Ascending aorta (tissue), 2 donors: ENCODE results near the gene ZNF555. TPM values are rescaled to one million over a fixed set of nuclear protein-coding genes. Genes with fewer than 3 reads are reported as not detected.

Experiments
- DNase-seq, 2 donors: peaks; one replicate each; pipeline ENCODE4 v3.0.0-alpha.2; 2019; ENCODE audit warnings: low spot score in 2 of 2
- H3K27ac ChIP-seq, 2 donors: fragments of 200-600 bp; sonication (generic); one replicate each; pipeline ENCODE4 v1.5.1; 2016 to 2017; ENCODE audit warnings: mild to moderate bottlenecking in 1 of 2
- H3K27me3 ChIP-seq: fragments of 200-600 bp; sonication (generic); one replicate; pipeline ENCODE4 v1.5.1; 2017
- H3K36me3 ChIP-seq, 2 donors: fragments of 200-600 bp; sonication (generic); one replicate each; pipeline ENCODE4 v1.5.1; 2016
- H3K4me1 ChIP-seq, 2 donors: fragments of 200-600 bp; sonication (generic); one replicate each; pipeline ENCODE4 v1.5.1; 2016 to 2017; ENCODE audit warnings: mild to moderate bottlenecking in 1 of 2
- H3K4me3 ChIP-seq, 2 donors: fragments of 200-600 bp; sonication (generic); one replicate each; pipeline ENCODE4 v1.5.1; 2016 to 2017; ENCODE audit warnings: mild to moderate bottlenecking in 1 of 2
- H3K9me3 ChIP-seq, 2 donors: fragments of 200-600 bp; sonication (generic); one replicate each; pipeline ENCODE4 v1.5.1; 2016
- intact Hi-C: fragments of 100-400 bp; cut with DNase I; formaldehyde crosslinking; loops from one replicate; pipeline ENCODE4 v1.15.1; 2023
- total RNA-seq: library from RNA; depleted of rRNA; stranded (reverse); fragments of >200 nt; gene quantifications from one replicate; pipeline ENCODE4 v1.1.0, GENCODE V29; 2016
- TF ChIP-seq, protein P1 (sequence below), 3 experiments: fragments of 200-600 bp in 2 of 3; fragments of 450-650 bp in 1 of 3; sonication (generic) in 2 of 3; IDR thresholded peaks; one replicate each; pipeline ENCODE4 v1.5.1; 2016 to 2019; ENCODE audit warnings: antibody characterized with exemption in 3 of 3, mild to moderate bottlenecking in 1 of 3, moderate library complexity in 1 of 3

The ZNF555 gene
- total RNA-seq, 1 donor from 2014 or later = 6.8 TPM

DNA sequence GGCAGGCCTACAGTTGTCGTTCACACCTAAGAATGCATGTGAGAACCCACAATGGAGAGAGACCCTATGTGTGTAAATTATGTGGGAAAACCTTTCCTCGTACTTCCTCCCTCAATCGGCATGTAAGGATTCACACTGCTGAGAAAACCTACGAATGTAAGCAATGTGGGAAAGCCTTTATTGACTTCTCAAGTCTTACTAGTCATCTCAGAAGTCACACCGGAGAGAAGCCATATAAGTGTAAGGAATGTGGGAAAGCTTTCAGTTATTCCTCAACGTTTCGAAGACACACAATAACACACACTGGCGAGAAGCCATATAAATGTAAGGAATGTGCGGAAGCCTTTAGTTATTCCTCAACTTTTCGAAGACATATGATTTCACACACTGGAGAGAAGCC is 11.3 kb downstream of the ZNF555 start:
- Histone ChIP-seq H3K27ac (no peak overlapping the region), H3K4me1 (no peaks in the 10 kb centered on the region), H3K27me3 (no peaks in the 10 kb centered on the region), H3K4me3 (peak overlapping the region in 1 of 2 donors; percentile 22), H3K36me3 (peaks cover 44 to 68% of the 10 kb centered on the region in 2 donors), H3K9me3 (peaks cover 73 to 98% of the 10 kb centered on the region in 2 donors)
- DNase-seq = no peak
- intact Hi-C loops = loop anchor here (10.0 kb wide), 1 partner anchor 188 kb away; no protein-coding TSS in a partner anchor
- TF ChIP-seq, protein P1, sequence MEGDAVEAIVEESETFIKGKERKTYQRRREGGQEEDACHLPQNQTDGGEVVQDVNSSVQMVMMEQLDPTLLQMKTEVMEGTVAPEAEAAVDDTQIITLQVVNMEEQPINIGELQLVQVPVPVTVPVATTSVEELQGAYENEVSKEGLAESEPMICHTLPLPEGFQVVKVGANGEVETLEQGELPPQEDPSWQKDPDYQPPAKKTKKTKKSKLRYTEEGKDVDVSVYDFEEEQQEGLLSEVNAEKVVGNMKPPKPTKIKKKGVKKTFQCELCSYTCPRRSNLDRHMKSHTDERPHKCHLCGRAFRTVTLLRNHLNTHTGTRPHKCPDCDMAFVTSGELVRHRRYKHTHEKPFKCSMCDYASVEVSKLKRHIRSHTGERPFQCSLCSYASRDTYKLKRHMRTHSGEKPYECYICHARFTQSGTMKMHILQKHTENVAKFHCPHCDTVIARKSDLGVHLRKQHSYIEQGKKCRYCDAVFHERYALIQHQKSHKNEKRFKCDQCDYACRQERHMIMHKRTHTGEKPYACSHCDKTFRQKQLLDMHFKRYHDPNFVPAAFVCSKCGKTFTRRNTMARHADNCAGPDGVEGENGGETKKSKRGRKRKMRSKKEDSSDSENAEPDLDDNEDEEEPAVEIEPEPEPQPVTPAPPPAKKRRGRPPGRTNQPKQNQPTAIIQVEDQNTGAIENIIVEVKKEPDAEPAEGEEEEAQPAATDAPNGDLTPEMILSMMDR (IDR thresholded peaks at IDR 0.05) = no peak

DNA sequence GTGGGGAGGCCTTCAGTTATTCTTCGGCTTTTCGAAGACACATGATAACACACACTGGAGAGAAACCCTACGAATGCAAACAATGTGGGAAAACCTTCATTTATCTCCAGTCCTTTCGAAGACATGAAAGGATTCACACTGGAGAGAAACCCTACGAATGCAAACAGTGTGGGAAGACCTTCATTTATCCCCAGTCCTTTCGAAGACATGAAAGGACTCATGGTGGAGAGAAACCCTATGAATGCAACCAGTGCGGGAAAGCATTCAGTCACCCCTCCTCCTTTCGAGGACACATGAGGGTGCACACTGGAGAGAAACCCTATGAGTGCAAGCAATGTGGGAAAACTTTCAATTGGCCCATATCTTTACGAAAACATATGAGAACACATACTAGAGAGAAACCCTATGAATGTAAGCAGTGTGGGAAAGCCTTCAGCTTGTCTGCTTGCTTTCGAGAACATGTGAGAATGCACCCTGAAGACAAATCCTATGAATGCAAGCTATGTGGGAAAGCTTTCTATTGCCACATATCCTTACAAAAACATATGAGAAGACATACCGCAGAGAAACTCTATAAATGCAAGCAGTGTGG is 11.8 kb downstream of the ZNF555 start:
- H3K9me3 ChIP-seq = peaks cover 76 to 99% of the 10 kb centered on the region in 2 donors
- intact Hi-C loops = loop anchor here (10.0 kb wide), 1 partner anchor 188 kb away; no protein-coding TSS in a partner anchor
- peak overlapping the region in 1 of 2 donors; percentile 22 for H3K4me3 ChIP-seq
- no peaks in the 10 kb centered on the region for H3K27me3 ChIP-seq
- H3K27ac ChIP-seq = no peak overlapping the region
- no peak for DNase-seq
- H3K4me1 ChIP-seq = no peaks in the 10 kb centered on the region
- TF ChIP-seq, protein P1 (IDR thresholded peaks at IDR 0.05) = no peak
- peaks cover 45 to 72% of the 10 kb centered on the region in 2 donors for H3K36me3 ChIP-seq

DNA sequence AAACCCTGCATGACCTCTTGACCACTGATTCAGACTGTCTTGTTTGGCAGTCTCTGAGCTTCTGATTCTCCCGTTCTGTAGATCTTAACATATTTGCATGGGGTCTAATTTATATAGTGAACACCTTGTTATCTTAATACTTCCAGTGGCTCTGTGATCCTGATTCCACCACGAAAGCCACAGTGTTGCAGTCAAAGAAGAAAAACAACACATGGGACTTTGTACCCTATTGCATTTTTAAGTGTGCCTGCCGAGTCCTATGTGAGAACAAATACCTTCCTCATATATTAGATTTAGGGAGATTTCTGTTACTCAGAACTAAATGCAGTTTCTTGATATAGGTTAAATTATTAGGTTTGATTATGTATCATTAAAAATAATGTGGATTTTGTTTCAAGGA is 13.6 kb downstream of the ZNF555 start:
- no peak for DNase-seq
- intact Hi-C loops = loop anchor here (10.0 kb wide), 1 partner anchor 190 kb away; no protein-coding TSS in a partner anchor
- no peaks in the 10 kb centered on the region for H3K4me1 ChIP-seq
- H3K36me3 ChIP-seq = peaks cover 45 to 69% of the 10 kb centered on the region in 2 donors
- no peaks in the 10 kb centered on the region for H3K27me3 ChIP-seq
- H3K4me3 ChIP-seq = no peak overlapping the region
- H3K27ac ChIP-seq = no peak overlapping the region
- peaks cover 83 to 100% of the 10 kb centered on the region in 2 donors for H3K9me3 ChIP-seq
- TF ChIP-seq, protein P1 (IDR thresholded peaks at IDR 0.05) = no peak

DNA sequence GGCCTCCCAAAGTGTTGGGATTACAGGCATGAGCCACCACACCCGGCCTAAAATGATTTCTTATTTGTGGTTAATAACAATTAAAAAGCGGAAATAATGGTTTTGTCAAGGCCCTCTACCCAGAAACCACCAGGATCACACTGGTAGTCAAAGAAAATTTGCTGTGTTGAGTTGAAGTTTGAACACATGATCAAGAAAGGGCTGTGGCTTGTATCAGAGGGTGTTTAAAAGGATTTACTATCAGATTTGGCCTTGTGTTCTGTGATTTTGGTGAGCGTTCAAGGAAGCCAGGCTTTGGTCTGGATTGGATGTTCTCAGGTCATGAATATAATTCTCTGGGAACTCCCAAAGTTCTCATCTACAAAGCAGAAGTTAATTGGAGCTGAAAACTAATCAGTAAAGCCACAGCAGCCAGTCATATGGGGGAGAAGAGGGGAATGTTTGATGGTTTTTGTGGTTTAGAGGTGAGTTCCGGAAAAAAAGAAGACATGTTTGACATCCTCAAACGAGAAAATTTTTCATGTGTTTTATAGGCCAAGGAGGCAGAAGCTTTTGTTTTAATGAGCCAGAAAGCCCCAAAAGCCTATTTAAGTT is 15.3 kb downstream of the ZNF555 start:
- no peak for DNase-seq
- no peak overlapping the region for H3K4me3 ChIP-seq
- TF ChIP-seq, protein P1 (IDR thresholded peaks at IDR 0.05) = no peak
- H3K27me3 ChIP-seq = no peaks in the 10 kb centered on the region
- no peak overlapping the region for H3K27ac ChIP-seq
- H3K36me3 ChIP-seq = peaks cover 31 to 52% of the 10 kb centered on the region in 2 donors
- peaks cover 74 to 90% of the 10 kb centered on the region in 2 donors for H3K9me3 ChIP-seq
- intact Hi-C loops = loop anchor here (10.0 kb wide), 1 partner anchor 192 kb away; no protein-coding TSS in a partner anchor
- H3K4me1 ChIP-seq = no peaks in the 10 kb centered on the region

DNA sequence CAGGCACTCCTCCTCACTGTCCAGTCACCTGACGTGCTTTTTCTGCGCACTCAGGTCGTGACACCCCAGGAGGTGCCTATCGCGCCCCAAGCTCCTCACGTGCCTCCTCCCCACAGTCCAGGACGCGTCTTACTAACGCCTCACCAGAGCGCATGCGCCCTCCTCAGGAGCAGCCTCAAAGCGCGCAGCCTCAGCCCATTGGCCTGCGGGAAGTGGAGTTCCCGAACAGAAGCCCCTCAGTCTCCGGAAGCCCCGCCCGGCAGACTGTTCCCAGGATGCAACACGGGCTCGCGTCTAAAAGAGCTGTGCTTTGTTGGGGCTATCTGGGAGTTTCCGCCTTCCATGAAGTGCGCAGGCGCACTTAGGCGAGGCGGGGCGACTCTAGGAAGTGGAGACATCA is 17.6 kb downstream of the ZNF555 start:
- no peak overlapping the region for H3K27ac ChIP-seq
- peaks cover 8 to 29% of the 10 kb centered on the region in 2 donors for H3K36me3 ChIP-seq
- intact Hi-C loops = loop anchor here (10.0 kb wide), 1 partner anchor 194 kb away; no protein-coding TSS in a partner anchor
- H3K4me3 ChIP-seq = no peak overlapping the region
- no peak for DNase-seq
- no peaks in the 10 kb centered on the region for H3K4me1 ChIP-seq
- no peaks in the 10 kb centered on the region for H3K27me3 ChIP-seq
- TF ChIP-seq, protein P1 (IDR thresholded peaks at IDR 0.05) = no peak
- H3K9me3 ChIP-seq = peaks cover 51 to 67% of the 10 kb centered on the region in 2 donors
